CD4-positive, alpha-beta T cell treated with Interleukin-4 for 1 hour (primary cell): ENCODE results near the gene OR1A2.
"Not testable (repeated sequence)": the region's sequence is repeated elsewhere in the genome, so short reads cannot be mapped to it uniquely, and the experiment has no call there.

ENCODE experiments used
- DNase-seq, 2 donors: peaks; one replicate each; pipeline ENCODE4 v3.0.0-alpha.2; 2020 to 2022

Gene OR1A2, protein sequence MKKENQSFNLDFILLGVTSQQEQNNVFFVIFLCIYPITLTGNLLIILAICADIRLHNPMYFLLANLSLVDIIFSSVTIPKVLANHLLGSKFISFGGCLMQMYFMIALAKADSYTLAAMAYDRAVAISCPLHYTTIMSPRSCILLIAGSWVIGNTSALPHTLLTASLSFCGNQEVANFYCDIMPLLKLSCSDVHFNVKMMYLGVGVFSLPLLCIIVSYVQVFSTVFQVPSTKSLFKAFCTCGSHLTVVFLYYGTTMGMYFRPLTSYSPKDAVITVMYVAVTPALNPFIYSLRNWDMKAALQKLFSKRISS

DNA sequence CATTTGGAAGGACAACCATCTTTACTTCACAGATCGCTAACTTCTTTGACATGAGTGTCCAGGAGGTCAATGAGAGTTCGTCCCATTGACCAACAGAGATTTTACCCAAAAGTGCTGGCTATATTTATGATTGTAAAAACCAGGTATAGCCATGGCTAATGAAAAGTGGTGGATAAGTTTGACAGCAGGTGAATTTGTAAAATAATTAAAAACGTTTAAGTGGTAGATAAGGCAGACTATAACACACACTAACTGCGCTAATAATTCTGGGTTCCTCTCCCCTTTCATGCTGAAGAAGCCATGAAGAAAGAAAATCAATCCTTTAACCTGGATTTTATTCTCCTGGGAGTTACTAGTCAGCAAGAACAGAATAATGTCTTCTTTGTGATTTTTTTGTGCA, at the start of gene OR1A2:
TSS of gene OR1A2 (plus strand) at position 301 of the 400 bp plus-strand sequence. CDS start at position 301, 0 bp downstream.
- DNase-seq: no peak

DNA sequence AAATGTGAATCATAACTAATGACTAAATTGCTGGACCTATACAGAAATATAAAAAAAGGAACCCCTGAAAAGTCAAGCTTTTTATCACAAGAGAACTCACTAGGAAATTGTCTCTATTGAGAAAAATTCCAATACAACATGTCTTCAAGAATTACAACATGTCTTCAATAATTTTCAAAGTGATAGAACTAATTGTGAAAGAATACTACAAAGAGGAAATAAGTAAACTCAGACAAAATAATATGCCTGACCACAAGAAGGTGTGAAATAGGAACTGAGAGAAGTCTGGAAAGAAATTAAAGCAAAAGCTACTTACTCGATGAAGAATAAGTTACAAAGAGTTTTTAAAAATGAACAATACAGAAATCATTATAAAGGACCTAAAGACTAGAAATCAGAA, 40.1 kb upstream of the OR1A2 start:
- DNase-seq: no peak

DNA sequence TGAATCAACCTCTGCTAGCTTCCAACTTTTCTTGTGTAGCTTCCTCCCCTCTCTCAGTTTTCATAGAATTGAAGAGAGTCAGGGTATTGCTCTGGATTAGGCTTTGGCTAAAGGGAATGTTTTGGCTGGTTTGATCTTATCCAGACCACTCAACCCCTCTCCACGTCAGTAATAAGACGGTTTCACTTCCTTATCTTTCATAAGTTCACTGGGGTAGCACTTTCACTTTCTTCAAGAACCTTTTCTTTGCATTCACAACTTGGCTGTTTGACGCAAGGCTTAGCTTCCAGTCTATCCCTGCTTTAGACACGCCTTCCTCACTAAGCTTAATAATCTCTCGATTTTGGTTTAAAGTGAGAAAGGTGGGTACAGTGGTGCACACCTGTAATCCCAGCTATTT, 29.7 kb upstream of the OR1A2 start:
- peak; percentile 5 to 15 for DNase-seq

DNA sequence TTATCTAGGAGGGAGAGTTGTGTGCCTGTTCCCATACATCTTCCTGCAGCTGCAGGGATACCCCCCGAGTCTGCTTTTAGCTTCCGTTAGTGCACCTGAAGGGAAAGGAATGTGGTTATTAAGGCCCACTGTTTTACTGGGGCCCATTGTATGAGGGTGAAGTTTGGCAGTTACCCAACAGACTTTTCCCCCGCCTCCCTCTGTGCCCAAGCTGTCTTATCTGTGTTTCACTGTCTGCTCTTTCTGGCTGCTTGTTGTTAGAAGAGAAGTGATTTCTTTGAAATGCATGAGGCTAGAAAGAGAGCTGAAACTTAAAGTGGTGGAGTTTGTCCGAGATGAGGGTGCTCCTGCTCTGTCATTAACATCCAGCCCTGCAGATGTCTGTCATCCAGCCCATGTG, 7.4 kb upstream of the OR1A2 start:
- no peak for DNase-seq

DNA sequence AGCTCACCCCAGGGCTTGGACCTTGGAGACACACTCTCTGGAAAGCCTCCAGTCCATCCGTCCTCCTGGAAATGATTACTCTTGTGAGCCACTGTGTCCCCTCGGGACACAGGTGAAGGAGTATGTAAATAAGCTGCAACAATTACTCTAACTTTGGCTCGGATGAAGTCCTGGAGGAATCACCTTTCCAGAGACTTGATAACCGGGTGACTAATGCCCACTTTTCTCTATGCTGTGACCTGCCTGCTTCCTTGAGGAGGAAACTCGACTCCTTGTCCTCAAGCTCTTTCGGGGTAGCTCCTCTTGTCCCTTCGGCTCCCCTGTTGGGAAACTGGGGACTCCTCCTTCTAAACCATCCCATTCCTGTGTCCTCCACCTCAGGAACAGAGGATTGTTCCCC, 10.0 kb downstream of the OR1A2 start, which contains the start of gene OR1A1:
TSS of gene OR1A1 (plus strand) at position 301 of the 400 bp plus-strand sequence. CDS start 7,954 bp downstream, outside the sequence.
- DNase-seq: no peak

DNA sequence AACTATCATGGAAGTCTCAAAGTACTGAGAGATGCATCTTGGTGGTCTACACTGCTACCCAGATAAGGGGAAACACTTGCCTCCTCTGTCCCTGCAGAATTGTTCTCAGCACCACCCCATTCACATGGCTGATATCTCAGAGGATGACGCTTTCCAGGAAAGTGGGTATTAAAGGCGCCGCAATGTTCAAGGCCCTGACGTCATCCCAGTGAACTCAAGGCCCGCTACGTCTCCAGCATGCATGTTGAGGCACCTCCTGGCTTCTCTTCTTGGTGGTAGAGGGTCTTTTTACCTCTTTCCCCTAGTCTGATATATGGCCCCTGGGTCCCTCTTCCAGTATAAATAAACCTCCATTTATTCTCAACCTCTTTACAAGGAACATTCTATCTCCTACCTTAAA, 11.2 kb downstream of the OR1A2 start:
- DNase-seq: no peak

DNA sequence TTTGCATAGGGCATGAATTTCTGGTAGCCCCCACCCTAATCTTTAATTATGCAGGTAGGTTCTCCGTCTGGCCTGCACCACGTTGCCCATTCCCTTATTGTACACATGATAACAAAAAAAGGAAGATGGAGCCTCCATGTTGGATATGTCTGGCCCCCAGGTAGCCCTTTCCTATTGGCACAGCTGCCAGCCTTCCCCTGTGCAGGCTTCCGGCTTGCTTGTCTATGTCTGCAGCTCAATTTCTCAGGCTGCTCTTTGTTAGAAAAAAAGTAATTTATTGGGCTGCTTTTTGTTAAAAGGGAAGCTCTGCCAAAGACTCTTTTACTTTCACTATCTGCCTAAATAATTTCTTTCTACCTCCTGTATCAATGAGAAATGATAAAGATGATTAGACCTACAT, 15.7 kb downstream of the OR1A2 start:
- DNase-seq: no peak

DNA sequence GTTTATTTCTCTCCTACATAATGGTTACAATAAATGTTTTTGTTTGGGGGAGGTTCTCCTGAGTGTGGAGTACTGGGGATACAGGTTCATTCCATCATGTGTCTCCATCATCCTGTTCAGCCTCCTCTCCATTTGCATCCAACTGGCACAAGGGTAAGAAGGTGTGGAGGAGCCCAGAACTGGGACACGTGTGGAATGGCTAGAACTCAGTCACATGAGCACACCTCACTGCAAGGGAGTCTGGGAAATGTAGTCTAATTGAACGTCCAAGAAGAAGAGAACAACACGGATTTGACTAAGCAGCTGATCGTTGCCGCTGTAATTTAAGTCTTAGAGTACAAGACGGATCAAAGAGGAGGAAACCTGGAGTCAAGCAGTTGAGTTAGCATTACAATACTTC, 16.3 kb downstream of the OR1A2 start:
- no peak for DNase-seq

DNA sequence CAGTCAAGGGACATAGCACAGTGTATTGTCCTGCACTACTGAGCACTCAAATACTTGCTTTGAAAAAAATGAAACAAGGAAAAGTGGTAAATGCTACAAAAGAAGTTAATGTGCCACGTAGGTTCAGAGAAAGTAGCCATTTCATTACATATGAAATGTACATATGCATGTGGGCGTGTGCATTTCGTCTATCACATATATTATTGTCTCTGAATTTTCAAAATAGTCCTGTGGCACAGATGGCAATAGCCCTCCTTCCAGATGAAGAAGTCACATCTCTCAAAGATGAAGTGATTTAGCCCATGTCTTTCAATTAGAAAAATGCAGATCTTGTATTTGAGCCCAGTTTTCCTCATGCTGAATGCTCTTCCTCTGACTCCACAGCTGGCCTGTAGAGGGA, 22.7 kb downstream of the OR1A2 start:
- not testable (repeated sequence) for DNase-seq

DNA sequence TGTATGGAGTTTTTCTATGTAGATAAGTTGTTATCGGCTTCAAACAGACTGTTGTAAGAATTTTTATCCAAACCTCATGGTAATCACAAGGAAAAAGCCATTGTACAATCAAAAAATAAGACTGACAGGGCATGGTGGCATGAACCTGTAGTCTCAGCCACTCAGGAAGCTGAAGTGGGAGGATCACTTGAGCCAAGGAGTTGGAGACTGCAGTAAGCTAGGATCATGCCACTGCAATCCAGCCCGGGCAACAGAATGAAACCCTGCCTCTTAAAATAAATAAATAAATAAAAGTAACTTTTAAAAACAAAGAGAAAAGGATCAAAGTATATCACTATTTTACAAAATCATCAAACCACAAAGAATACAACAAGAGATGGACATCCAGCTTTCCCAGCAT, 24.5 kb downstream of the OR1A2 start:
- no peak for DNase-seq

DNA sequence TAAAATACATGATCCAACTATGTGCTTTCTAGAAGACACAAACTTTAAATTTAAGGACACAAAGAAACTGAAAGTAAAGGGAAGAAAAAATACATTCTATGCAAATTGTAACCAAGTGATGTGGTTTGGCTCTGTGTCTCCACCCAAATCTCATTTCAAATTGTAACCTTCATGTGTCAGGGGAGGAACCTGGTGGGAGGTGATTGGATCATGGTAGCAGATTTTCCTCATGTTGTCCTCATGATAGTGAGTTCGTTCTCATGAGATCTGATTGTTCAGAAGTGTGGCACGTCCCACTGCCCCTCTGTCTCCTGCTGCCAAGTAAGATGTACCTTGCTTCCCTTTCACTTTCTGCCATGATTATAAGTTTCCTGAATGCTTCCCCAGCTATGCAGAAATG, 25.2 kb downstream of the OR1A2 start:
- peak in 1 of 2 donors; percentile 5 for DNase-seq

DNA sequence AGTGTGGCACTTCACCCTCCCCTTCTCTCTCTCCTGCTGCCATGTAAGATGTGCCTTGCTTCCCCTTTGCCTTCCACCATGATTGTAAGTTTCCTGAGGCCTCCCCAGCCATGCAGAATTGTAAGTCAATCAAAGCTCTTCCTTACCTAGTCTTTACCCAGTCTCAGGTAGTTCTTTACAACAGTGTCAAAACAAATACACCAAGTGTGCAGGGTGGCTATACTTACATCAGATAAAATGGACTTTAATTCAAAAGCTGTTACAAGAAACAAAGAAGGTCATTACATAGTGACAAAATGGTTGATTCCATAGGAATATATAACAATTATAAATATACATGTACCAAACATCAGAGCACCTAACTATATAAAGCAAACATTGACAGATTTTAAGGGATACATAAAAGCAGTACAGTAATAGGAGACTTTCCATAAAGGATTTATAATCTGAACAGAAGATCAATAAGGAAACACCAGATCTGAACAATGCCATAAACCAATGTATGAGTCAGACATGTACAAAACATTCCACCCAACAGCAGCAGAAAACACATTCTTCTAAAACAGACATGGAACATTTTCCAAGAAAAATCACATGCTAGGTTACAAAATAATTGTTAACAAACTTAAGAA, 27.5 kb downstream of the OR1A2 start:
- not testable (repeated sequence) for DNase-seq

DNA sequence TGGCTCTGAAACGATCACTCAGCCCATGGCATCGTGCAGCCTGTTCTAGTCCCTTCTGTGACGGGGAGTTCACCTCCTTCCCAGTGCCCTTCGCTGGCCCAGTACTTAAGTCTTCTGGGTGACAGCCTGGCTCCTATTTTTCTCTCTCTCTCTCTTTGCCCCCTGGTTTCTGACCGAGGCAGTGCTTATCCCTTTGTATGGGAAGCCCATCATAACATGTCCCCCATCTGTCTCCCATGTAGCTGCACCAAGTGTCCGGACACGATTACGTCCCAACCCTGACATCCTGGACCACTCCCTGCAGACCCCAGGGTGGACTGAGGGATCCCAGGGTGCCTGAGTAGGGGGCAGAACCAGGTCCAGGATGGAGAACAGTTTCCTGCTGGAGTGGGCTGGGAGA, 35.0 kb downstream of the OR1A2 start:
- not testable (repeated sequence) for DNase-seq

DNA sequence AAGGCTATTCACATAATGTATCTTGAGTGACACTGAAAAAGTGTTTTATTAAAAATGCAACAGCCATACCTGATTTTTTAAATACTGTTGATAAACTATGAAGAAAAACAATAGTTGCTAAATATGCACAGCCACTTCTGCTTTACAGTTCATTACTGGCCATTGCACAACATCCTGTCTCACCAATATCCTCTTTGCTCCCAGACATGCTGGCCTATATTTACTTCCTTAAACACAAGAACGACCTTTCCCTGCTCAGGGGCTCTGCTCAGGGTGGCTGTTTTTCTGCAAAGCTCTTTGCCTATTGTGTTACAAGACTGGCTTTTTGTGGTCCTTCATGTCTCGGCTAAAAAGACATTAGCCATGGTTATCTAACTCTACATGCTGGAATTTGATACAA, 41.4 kb downstream of the OR1A2 start:
- peak; percentile 14 to 32 for DNase-seq

DNA sequence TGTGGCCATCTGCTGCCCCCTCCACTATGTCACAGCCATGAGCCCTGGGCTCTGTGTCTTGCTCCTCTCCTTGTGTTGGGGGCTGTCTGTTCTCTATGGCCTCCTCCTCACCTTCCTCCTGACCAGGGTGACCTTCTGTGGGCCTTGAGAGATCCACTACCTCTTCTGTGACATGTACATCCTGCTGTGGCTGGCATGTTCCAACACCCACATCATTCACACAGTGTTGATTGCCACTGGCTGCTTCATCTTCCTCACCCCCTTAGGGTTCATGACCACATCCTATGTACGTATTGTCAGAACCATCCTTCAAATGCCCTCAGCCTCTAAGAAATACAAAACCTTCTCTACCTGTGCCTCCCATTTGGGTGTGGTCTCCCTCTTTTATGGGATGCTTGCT, 43.7 kb downstream of the OR1A2 start:
- DNase-seq: not testable (repeated sequence)

DNA sequence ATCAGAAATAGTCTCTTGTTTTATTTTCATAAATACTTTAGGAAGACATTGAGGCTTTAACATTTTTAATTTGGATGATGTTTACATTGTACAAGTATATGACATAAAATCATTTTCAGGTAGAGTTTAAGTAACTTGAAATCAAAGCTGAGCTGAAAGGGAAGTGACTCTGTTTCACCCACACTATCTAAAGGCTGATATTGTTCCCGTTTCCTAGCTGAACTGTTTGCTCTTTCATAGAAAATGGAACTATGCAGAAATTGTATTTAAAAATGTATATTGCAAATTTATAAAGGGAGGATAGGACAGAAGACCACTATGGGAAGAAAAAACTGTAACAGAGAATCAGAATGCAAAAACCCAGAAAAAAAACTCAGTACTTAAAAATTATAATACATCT, 47.5 kb downstream of the OR1A2 start:
- not testable (repeated sequence) for DNase-seq
